Measurements from ENCODE around the gene ALS2. TPM values are rescaled to one million over a fixed set of nuclear protein-coding genes. Genes with fewer than 3 reads are reported as not detected.

Gene ALS2
- total and polyA plus RNA-seq, 2 experiments from 2014 or later: 10.7 to 34.9 TPM

GRCh38 chr2:201824212-201824611 is 43.5 kb upstream of the ALS2 start:
- Histone ChIP-seq H3K27ac (no peak overlapping the region), H3K79me2 (no peaks in the 10 kb centered on the region), H3K4me3 (no peak overlapping the region), H3K4me2 (no peak overlapping the region), H3K27me3 (no peaks in the 10 kb centered on the region), H4K20me1 (ENCODE audit: insufficient read depth, poor library complexity, severe bottlenecking) (no peaks in the 10 kb centered on the region), H3K9me3 (ENCODE audit: low read depth) (no peaks in the 10 kb centered on the region), H2AFZ (no peak overlapping the region), H3K9me2 (replicated peaks; ENCODE audit: insufficient read depth) (no peaks in the 10 kb centered on the region), H3K4me1 (ENCODE audit: insufficient read depth) (no peaks in the 10 kb centered on the region), H3K36me3 (replicated peaks; ENCODE audit: insufficient read depth, low read depth) (no peaks in the 10 kb centered on the region)
- DNase-seq (ENCODE audit: low spot score): no peak
- TF ChIP-seq CTCF (IDR thresholded peaks at IDR 0.05; ENCODE audit: poor library complexity) (no peak), EZH2 (IDR thresholded peaks at IDR 0.05; ENCODE audit: borderline replicate concordance) (no peak), EZH2phosphoT487 (IDR thresholded peaks at IDR 0.05; ENCODE audit: low read depth, severe bottlenecking, unreplicated experiment) (no peak)
- WGBS (ENCODE audit: low lambda C conversion rate, missing lambda C conversion rate): 85% methylated on average over 1 of the region's 1 CpG

- Histone ChIP-seq H4K20me1 (ENCODE audit: insufficient read depth, poor library complexity, severe bottlenecking) (no peaks in the 10 kb centered on the region), H3K4me2 (no peak overlapping the region), H3K79me2 (no peaks in the 10 kb centered on the region), H3K4me1 (ENCODE audit: insufficient read depth) (no peaks in the 10 kb centered on the region), H3K27me3 (no peaks in the 10 kb centered on the region), H3K36me3 (replicated peaks; ENCODE audit: insufficient read depth, low read depth) (no peaks in the 10 kb centered on the region), H2AFZ (no peak overlapping the region), H3K9me3 (ENCODE audit: low read depth) (no peaks in the 10 kb centered on the region), H3K4me3 (no peak overlapping the region), H3K9me2 (replicated peaks; ENCODE audit: insufficient read depth) (no peaks in the 10 kb centered on the region), H3K27ac (no peak overlapping the region)
- no peak for DNase-seq (ENCODE audit: low spot score)
- 95% methylated on average over 5 of the region's 5 CpGs for WGBS (ENCODE audit: low lambda C conversion rate, missing lambda C conversion rate)
- TF ChIP-seq EZH2phosphoT487 (IDR thresholded peaks at IDR 0.05; ENCODE audit: low read depth, severe bottlenecking, unreplicated experiment): no peak
- TF ChIP-seq EZH2 (IDR thresholded peaks at IDR 0.05; ENCODE audit: borderline replicate concordance): no peak
- TF ChIP-seq CTCF (IDR thresholded peaks at IDR 0.05; ENCODE audit: poor library complexity): no peak
These were observed 40.3 kb upstream of the ALS2 start for GRCh38 chr2:201821080-201821479.

GRCh38 chr2:201820383-201821007 is 39.8 kb upstream of the ALS2 start:
- Histone ChIP-seq H4K20me1 (ENCODE audit: insufficient read depth, poor library complexity, severe bottlenecking) (no peaks in the 10 kb centered on the region), H3K4me1 (ENCODE audit: insufficient read depth) (no peaks in the 10 kb centered on the region), H3K9me3 (ENCODE audit: low read depth) (no peaks in the 10 kb centered on the region), H3K79me2 (no peaks in the 10 kb centered on the region), H3K4me3 (no peak overlapping the region), H3K27ac (no peak overlapping the region), H3K4me2 (no peak overlapping the region), H3K36me3 (replicated peaks; ENCODE audit: insufficient read depth, low read depth) (no peaks in the 10 kb centered on the region), H2AFZ (no peak overlapping the region), H3K27me3 (no peaks in the 10 kb centered on the region), H3K9me2 (replicated peaks; ENCODE audit: insufficient read depth) (no peaks in the 10 kb centered on the region)
- DNase-seq (ENCODE audit: low spot score): no peak
- WGBS (ENCODE audit: low lambda C conversion rate, missing lambda C conversion rate): 73% methylated on average over 4 of the region's 4 CpGs
- TF ChIP-seq EZH2phosphoT487 (IDR thresholded peaks at IDR 0.05; ENCODE audit: low read depth, severe bottlenecking, unreplicated experiment): no peak
- no peak for TF ChIP-seq EZH2 (IDR thresholded peaks at IDR 0.05; ENCODE audit: borderline replicate concordance)
- no peak for TF ChIP-seq CTCF (IDR thresholded peaks at IDR 0.05; ENCODE audit: poor library complexity)
